AG09319 (cell line): Measurements from ENCODE around the gene COL6A1.
"Not testable (repeated sequence)": the region's sequence is repeated elsewhere in the genome, so short reads cannot be mapped to it uniquely, and the experiment has no call there.

ENCODE experiments used
- DNase-seq: peaks from one replicate; pipeline ENCODE4 v3.0.0-alpha.2; 2010; ENCODE audit warnings: low read depth; ENCODE audit errors: extremely low read depth
- TF ChIP-seq, protein P1 (sequence below): IDR thresholded peaks from 2 replicates; pipeline ENCODE4 v1.5.1; 2011; ENCODE audit warnings: low read depth, mild to moderate bottlenecking, inconsistent platforms, low read length, moderate library complexity

The COL6A1 gene

DNA sequence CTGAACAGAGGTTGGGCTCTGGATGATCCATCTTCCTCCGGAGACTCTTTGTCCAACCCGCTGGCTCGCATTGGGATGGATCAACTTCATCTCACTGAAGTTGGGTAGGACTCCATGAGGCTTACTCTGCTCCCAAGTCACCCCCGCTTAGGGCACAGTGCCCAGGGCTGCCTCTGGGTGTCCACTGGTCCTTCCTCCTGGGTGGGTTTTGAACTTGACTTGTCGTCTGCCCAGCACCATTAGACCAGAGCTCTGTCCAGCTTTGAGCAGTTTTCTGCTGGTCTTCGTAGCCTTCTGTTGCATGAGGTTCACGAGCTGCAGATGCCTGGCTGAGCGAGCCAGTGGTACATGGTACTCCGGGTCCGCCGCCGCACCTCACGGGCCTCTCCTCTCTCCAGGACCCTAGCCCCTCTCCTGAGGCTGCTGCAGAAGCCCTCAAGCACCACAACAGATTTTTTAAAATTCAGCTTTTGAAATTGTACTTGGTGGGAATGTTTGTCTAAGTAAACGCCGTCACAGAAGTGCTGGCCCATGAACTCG lies 33.8 kb upstream of the COL6A1 start:
- TF ChIP-seq, protein P1, sequence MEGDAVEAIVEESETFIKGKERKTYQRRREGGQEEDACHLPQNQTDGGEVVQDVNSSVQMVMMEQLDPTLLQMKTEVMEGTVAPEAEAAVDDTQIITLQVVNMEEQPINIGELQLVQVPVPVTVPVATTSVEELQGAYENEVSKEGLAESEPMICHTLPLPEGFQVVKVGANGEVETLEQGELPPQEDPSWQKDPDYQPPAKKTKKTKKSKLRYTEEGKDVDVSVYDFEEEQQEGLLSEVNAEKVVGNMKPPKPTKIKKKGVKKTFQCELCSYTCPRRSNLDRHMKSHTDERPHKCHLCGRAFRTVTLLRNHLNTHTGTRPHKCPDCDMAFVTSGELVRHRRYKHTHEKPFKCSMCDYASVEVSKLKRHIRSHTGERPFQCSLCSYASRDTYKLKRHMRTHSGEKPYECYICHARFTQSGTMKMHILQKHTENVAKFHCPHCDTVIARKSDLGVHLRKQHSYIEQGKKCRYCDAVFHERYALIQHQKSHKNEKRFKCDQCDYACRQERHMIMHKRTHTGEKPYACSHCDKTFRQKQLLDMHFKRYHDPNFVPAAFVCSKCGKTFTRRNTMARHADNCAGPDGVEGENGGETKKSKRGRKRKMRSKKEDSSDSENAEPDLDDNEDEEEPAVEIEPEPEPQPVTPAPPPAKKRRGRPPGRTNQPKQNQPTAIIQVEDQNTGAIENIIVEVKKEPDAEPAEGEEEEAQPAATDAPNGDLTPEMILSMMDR: no peak
- DNase-seq: no peak

- TF ChIP-seq, protein P1: no peak
- DNase-seq: no peak
Measured at GRCh38 chr21:45948576-45949141, 32.9 kb upstream of the COL6A1 start.

GRCh38 chr21:45949928-45950739 lies 31.4 kb upstream of the COL6A1 start:
- no peak for DNase-seq
- TF ChIP-seq, protein P1: no peak

- no peak for DNase-seq
- TF ChIP-seq, protein P1: no peak
Measured at GRCh38 chr21:45950740-45951515, 30.6 kb upstream of the COL6A1 start.

GRCh38 chr21:45951676-45952075 lies 29.9 kb upstream of the COL6A1 start:
- TF ChIP-seq, protein P1: no peak
- no peak for DNase-seq

GRCh38 chr21:45952527-45952926 lies 29.0 kb upstream of the COL6A1 start:
- not testable (repeated sequence) for DNase-seq

DNA sequence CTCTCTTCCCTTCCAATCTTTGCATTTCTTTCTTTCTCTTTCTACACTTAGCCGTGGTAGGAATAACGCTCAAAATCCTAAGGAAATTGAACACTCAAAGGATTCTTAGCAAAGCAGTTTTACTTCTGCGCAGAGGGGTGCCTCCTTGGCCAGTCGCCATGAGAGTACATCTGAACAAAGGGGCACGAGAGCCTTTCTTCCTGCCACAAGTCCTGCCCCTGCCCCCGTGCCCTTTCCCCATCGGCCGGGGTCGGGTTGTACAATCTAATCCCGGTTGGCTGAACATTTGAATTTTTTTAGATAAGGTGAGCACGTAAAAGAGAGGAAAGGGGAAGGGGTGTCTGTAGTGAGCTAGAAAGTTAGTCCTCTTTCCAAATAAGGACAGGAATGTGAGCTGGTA lies 28.6 kb upstream of the COL6A1 start:
- TF ChIP-seq, protein P1: no peak
- DNase-seq: no peak
